NOMO-1 (cell line): ENCODE data around the gene NMUR1.
"Not testable (repeated sequence)": the region's sequence is repeated elsewhere in the genome, so short reads cannot be mapped to it uniquely, and the experiment has no call there.

Experiments
- DNase-seq, 2 experiments: peaks; one replicate each; lab custom pipeline; 2025; ENCODE audit not compliant: unreplicated experiment in 2 of 2; lab: John Stamatoyannopoulos, UW

The NMUR1 gene, protein sequence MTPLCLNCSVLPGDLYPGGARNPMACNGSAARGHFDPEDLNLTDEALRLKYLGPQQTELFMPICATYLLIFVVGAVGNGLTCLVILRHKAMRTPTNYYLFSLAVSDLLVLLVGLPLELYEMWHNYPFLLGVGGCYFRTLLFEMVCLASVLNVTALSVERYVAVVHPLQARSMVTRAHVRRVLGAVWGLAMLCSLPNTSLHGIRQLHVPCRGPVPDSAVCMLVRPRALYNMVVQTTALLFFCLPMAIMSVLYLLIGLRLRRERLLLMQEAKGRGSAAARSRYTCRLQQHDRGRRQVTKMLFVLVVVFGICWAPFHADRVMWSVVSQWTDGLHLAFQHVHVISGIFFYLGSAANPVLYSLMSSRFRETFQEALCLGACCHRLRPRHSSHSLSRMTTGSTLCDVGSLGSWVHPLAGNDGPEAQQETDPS

DNA sequence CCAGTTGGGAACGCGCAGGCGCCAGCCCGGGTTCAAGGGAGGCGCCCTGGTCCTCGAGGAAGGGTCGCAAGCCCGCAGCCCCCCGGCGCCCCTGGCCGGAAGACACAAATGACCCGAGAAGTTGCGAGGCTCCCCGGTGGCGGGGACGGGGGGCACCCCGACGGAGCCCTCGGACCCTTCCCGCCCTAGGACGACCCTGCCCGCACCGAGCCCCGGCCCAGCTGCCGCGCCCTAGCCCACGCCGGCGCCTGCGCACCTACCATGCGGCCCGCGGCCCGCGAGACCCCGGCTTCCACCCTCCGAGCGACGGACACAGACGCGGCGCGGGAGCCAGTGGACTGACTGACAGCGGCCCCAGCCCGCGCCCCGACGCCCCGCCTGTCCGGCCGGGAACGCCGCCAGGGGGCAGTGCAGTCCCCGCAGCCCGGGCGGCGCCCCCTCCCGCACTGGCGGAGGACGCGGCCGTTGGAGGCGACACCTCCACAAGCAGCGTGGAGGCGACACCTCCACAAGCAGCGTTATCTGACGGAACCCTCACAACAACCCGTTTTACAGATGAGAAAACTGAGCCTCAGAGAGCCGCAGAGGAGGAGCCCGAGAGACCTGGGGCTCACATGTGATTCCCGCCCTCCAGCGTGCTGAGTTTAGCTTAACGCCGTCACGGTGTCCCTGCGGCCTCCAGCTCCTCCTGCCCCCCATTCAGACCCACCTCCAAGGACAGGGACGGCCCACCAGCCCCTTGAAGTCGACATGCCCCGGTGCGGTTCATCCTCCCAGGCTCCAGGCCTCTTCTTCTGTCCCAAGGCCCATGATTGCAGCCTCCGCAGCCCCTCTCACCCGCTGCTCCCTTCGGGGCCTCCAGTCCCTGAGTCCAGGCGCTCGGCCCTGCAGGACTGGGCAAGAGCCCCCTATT is at the start of gene NMUR1:
TSS of gene NMUR1 (minus strand) at position 347 of the 913 bp plus-strand sequence. CDS start at position 263, 84 bp downstream.
- peak; percentile 44 to 67 for DNase-seq

DNA sequence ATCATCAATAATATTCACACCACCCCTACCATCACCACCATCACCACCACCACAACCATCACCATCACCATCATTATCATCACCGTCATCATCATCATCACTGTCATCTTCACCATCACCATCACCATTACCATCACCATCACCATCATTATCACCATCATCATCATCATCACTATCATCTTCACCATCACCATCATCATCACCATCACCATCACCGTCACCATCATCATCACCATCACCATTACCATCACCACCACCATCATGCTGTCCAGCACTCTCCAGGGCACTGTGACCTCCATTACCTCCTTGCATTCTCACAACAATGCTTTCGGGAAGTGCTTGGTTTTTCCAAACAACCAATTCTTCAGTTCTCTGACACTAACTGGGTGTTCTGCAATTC is 49.3 kb upstream of the NMUR1 start:
- DNase-seq = no peak

DNA sequence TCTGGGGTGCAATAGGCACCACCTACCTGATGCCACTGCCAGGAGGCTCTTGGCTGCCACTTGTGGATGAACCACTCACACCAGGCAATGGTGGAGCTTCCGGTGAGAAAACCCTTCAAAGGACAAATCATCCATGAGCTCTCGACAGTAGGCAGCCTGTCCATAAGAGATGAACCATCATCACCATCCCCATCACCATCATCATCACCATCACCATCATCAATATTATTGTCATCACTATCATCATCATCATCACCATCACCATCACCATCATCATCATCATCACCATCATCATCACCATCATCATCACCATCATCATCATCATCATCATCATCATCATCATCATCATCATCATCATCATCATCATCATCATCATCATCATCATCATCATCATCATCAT is 48.4 kb upstream of the NMUR1 start:
- not testable (repeated sequence) for DNase-seq

DNA sequence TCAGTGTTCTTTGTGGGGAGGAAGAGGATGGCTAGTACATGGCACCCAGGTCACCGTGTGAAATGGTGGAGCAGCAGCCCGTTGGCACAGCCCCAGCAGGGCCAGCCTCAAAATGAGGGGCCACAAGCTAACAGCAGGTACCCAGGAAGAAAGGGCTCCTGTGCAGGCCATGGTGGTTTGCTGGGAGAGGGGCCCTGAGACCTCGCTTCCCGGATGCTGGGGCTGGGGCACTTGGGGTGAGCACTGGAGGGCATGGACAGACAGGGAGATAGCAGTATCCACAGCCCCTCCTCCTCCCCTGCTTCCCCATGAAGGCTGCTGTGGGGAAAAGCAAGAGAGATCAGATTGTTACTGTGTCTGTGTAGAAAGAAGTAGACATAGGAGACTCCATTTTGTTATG is 46.2 kb upstream of the NMUR1 start:
- DNase-seq = no peak

DNA sequence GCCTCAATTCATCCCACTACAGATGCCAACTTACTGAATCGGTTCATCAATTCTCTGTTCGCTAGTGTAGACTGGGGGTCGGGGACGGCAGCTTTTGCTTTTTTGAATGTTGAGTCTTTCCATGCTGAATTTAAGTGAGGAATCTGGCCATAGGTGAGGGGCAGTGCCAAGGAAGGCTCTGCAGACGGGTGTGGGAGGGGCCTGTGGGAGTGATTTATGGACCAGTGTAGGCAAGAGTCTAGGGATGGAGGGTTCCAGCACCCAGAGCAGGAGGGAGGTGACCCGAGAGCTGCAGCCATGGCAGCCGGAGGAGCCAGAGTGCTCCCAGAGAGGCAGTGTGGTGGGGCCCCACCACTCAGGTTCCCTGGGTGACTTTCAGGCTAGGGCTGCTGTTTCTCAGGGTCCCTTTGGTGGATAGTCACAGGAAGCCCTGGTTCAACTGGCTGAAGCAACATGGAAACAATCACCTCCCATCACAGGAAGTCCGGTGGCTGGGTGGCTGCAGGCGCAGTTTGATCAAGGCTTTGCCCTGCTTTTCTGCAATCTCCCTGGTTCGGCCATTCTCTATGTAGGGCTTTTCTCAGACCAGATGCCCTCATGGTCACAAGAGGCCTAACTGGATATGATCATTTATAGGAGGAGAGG is 45.5 kb upstream of the NMUR1 start:
- DNase-seq = no peak

DNA sequence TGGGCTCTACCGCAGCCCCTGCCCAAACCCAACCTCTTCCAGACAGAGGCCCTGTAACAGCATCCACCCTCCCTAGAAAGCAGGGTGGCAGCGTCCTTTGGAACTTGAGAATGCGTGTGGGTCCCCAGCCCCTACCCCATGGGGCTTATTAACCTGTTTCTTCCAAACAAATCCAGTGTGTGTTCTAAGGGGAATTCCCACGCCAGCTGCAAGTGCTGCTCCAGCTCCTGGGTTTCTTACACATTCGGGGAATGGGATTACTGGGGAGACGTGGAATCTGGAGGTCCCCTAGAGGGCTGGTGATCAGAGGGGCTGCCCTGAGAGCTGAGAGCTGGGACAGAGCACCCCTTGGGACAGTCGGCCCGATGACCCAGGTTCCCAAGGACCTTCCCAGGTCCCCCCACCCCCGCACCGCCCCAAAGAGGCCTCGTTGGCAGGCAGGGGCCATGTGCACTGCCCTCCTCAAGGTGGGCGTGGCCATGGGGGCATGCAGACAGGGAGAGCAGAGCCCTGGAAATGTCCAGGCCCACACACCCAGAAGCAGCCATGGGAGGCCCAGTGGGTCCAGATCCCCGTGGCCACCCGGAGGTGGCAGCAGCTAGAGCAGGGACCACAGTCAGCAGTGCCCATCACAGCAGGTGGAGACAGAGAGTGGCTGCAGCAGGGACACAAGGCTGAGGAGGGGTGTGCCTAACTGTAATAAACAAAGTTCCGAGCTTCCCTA is 43.6 kb upstream of the NMUR1 start:
- DNase-seq = no peak

DNA sequence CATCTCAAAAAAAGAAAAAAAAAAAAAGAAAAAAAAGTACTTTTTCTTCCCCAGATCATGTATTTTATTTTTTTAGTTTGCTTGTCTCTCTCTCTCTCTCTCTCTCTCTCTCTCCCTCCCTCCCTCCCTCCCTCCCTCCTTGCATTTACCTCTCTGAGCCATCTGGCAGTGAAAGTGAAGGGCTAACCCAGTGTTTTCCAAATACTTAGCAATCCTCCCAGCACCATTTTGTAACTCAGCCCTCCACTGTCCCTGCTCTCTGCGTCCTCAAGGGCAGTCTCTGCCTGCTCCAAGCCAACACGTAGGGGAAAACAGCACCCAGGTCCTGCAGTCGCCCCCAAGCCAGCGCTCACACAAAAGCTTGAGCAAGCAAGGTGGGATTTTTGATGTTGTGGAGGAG is 42.9 kb upstream of the NMUR1 start:
- DNase-seq = no peak

DNA sequence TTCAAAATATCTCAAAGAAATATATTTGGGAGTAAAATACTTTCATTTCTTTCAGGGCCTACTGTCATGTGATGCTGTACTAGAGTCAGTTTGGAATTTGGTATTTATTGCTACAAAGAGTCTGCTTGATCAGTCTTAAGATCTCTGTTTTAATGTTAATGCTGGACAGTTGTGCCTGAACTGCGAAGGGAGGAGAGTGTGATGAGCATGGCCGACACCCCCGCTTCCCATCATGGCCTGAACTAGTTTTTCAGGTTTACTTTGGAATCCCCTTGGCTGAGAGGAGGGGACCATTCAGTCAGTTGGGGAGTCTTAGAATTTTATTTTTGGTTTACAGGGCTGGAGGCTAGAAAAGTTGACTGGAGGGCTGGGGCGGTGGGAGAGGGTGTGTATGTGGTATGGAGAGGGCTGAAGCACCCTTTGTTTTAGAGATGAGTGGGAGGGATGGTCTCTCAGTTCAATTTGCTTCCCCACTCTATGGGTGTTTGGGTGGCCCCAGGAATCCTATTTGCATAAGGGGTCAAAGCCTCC is 41.5 kb upstream of the NMUR1 start:
- DNase-seq = no peak

DNA sequence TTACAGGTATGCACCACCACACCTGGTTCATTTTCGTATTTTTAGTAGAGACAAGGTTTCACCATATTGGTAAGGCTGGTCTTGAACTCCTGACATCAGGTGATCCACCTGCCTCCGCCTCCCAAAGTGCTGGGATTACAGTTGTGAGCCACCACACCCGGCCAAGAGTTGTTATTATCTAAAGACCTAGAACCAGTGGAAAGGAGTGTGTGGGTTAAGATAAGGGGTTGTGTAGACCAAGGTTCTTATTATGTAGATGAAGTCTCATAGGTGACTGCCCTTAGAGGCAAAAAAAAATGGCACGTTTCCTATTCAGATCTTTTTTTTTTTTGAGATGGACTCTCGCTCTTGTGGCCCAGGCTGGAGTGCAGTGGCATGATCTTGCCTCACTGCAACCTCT is 40.7 kb upstream of the NMUR1 start:
- not testable (repeated sequence) for DNase-seq

DNA sequence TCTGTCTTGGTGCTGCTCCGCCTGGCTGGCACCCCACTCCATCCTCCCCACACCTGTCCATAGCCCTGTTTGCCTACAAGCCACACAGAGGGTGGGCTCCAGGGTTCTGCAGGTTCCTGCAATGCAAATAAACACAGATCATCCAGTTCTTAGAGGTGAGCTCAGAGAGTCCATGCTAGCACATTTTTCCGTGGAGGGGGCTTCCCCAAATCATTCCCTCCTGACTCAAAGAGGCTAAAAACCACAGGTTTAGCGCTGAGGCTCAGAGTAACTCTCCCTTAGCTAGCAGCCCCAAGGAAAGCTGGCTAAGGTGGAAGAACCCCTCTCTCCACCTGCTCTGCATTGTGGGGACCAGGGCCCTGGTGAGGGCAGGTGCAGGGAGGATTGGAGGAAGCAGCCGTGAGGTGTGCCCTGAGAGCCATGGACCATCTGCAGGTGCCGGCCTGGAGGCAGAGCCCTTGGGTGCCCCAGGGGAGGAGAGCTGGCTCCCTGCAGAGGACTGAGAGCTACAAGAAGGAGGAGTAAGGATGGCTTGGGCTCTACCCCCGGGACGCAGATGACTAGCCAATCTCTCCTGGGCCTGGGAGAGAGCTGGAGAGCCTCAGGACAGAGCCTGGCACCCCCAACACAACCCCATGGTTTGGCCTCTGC is 38.7 kb upstream of the NMUR1 start:
- DNase-seq = no peak

DNA sequence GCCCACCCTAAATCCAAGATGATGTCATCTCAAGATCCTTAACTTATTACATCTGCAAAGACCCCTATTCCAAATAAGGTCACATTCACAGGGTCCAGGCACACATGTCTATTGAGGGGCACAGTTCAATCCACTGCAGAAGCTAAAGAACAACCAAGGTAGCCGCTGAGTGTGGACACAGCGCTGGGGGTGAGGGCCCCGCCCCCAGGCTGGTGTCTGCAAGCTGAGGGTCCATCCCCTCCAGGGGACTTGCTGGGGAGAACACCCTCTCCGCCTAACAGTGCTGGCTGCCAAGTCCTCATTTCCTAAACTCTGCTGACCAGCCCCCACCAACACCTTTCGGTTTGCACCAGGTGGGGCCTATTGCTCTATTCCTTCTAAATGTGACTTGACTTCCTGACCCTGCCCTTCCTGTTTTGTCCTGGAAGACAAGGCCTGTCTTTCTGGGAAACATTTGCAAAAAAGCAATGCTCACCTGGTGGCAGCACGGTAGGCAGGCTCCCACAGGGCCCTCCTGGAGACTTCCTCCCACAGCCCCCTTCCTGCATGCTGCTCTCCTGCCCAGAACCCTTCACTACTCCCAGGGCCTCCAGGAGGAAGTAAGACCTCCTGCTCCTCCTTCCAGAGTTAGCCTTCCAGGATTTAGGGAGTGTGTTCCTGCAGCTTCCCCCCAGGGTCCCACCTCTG is 38.0 kb upstream of the NMUR1 start:
- DNase-seq = no peak

DNA sequence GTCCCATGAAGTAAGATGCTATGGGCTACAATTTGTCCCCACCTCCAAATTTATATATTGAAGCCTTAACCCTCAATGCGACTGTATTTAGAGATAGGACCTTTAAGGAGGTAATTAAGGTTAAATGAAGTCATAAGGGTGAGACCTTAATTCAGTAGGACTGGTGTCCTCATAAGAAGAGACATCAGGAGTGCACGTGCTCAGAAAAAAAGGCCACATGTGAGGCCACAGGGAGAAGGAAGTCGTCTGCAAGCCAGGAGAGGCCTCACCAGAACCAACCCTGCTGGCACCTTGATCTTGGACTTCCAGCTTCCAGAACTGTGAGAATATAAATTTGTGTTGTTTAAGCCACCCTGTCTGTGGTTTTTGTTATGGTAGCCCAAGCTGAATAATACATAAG is 36.9 kb upstream of the NMUR1 start:
- DNase-seq = no peak

DNA sequence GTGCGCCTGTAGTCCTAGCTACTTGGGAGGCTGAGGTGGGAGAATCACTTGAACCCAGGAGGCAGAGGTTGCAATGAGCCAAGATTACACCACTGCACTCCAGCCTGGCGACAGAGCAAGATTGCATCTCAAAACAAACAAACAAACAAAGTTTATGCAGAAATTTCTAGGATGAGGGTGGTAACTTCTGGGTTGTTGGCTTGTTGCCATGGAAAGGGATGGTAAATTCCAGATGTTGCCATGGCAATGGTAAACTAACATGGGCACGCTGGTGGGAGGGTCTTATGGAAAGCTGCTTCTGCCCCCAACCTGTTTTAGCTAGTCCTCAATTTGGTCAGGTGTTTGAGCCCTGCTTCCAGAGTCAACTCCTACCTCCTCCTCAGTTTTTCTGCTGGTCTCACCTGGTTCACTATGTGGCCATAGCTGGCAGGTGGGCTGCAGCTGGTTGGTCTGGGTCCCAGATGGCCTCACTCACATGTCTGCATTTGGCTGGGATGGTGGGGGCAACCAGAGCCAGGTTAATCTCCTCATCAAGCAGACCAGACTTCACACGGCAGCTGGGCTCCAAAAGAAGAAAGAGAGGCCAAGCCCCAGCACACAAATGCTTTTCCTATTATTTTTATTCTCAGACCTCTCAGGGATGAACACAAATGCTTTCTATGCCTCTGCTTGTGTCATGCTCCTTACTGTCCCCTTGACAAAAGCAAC is 35.8 kb upstream of the NMUR1 start:
- no peak for DNase-seq

DNA sequence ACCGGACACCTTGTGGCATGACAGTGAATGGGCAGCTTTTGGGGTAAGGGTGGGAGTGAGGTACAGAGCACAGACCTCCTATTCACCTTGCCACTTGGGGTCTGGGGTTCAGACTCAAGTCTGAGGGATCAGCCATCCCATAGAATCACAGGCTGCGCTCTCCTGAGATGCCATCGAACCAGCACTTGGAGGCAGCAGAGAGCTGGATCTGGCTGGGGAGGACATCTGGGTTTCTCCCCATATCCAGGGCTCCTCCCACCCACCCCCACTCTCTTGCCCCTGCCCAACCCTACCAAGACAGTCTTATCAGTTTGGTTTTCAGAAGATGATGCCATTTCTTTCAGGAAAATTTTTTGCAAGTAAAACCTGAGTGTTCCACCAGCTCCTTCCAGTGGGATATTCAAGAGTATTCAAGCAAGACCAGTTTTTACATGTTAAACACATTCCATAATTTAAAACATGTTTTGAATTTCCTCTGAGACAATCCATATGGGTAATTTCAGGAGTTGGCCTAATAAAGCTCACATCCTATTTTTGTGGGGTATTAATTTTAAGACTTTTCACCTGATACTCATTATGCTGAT is 33.2 kb upstream of the NMUR1 start:
- DNase-seq = peak; percentile 22 to 56

DNA sequence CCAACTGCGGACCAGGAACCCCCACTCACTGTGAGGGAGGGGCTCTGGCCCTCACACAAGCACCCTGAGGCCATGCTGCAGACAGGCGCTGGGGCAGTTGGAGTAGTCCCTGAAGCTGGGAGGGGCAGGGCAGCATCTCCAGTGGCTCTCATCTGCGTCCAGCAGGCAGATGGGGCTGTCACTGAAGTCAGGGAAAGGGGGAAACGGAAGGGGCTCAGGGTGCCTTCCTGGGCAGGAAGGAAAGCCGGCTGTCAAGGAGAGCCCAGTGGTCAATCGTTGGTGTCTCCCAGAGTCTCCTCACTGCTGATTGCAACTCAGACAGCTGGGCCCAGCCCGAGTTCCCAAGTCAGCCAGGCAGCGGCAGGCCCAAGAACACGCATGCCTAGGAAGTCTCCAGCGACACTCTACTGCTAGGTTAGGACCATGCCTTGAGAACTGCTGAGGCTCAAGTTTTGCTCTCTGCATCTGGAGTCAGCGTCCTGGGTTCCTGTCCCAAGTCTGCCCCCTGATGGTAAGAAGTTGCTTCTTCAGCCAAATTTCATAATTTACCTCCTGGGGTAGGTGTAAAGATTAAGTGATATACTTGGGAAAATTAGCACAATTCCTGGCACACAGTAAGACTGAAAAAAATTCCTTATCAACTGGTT is 27.4 kb upstream of the NMUR1 start:
- DNase-seq = peak; percentile 83 to 90

DNA sequence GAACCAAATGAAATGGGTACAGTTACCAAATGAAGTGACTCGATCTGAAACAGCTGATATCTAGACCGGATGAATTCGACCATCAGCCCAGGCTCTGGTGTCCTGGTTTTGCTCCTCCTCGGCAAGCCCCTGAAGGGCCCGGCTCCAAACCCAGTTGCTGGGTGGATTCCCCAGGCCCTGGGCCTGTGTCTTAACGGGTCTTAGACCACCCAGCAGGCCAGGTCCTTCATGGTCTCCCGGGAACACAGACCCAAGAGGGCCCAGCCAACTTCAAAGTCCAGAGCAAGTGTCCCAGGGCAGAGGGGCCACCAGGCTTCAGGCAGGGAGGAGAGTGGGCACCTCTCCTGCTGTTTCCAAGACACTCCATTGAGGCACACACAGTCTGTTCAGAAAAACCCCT is 26.7 kb upstream of the NMUR1 start:
- no peak for DNase-seq

DNA sequence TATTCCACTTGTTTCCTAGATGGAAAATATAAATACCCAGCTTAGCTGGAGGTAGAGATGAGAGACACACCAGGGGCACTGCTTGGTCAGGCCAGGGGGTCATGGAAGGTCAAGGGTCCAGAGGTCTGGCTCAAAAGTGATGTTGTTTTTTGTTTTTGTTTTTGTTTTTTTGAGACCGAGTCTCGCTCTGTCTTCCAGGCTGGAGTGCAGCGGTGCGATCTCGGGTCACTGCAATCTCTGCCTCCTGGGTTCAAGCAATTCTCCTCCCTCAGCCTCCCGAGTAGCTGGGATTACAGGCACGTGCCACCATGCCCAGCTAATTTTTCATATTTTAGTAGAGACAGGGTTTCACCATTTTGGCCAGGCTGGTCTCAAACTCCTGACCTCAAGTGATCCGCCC is 26.3 kb upstream of the NMUR1 start:
- not testable (repeated sequence) for DNase-seq
